Cardiac muscle cell (in vitro differentiated cells and primary cell): Measurements from ENCODE around the gene CD3E. TPM values are rescaled to one million over a fixed set of nuclear protein-coding genes. Genes with fewer than 3 reads are reported as not detected.

ENCODE experiments used
- DNase-seq, 2 donors: peaks; one replicate each; pipeline versions ENCODE4 v3.0.0 to v3.0.0-alpha.2; 2010 to 2017; ENCODE audit warnings: low read depth in 1 of 2, low spot score in 1 of 2
- H3K27ac ChIP-seq: fragments of 200-600 bp; sonication (generic); 2 replicates; pipeline ENCODE4 v1.5.1; 2016
- H3K27me3 ChIP-seq: fragments of 200-600 bp; sonication (generic); 2 replicates; pipeline ENCODE4 v1.6.0; 2016; ENCODE audit warnings: control low read depth
- H3K36me3 ChIP-seq: fragments of 200-600 bp; sonication (generic); 2 replicates; pipeline ENCODE4 v1.5.1; 2016; ENCODE audit warnings: control low read depth
- H3K4me1 ChIP-seq: fragments of 200-600 bp; sonication (generic); 2 replicates; pipeline ENCODE4 v1.8.1; 2017; ENCODE audit warnings: low read depth, mild to moderate bottlenecking, mixed run types
- H3K4me3 ChIP-seq: fragments of 200-600 bp; sonication (generic); 2 replicates; pipeline ENCODE4 v1.5.1; 2016; ENCODE audit warnings: mild to moderate bottlenecking
- H3K9me3 ChIP-seq: fragments of 200-600 bp; sonication (generic); 2 replicates; pipeline ENCODE4 v1.5.1; 2017; ENCODE audit warnings: low read depth, mild to moderate bottlenecking, control low read depth
- CTCF ChIP-seq: IDR thresholded peaks from 2 replicates; pipeline ENCODE4 v1.5.1; 2012; ENCODE audit warnings: low read depth, mild to moderate bottlenecking, low read length
- polyA plus RNA-seq: library from polyadenylated mRNA; unstranded; fragments of >200 nt; fragmentation: Nextera tagmentation; extraction: Ambion mirVana; gene quantifications from 2 replicates; pipeline ENCODE4 v1.2.1, GENCODE V29; 2016
- total RNA-seq: library from RNA; depleted of rRNA; stranded (reverse); fragments of >200 nt; gene quantifications from 2 replicates; pipeline ENCODE4 v1.2.3, GENCODE V29; 2016

CD3E gene
- total and polyA plus RNA-seq, 2 experiments from 2014 or later = not detected

- Histone ChIP-seq H3K27me3 (no peaks in the 10 kb centered on the region), H3K4me1 (no peaks in the 10 kb centered on the region), H3K9me3 (no peaks in the 10 kb centered on the region), H3K36me3 (no peaks in the 10 kb centered on the region), H3K4me3 (no peak overlapping the region), H3K27ac (no peak overlapping the region)
- DNase-seq = no peak
- no peak for TF ChIP-seq CTCF
These were observed 13.6 kb downstream of the CD3E start for GRCh38 chr11:118318124-118318523.

- no peak for DNase-seq
- Histone ChIP-seq H3K9me3 (no peaks in the 10 kb centered on the region), H3K27ac (no peak overlapping the region), H3K4me3 (no peak overlapping the region), H3K36me3 (no peaks in the 10 kb centered on the region), H3K4me1 (no peaks in the 10 kb centered on the region), H3K27me3 (no peaks in the 10 kb centered on the region)
- no peak for TF ChIP-seq CTCF
These were observed 14.2 kb downstream of the CD3E start for GRCh38 chr11:118318581-118319336.

- DNase-seq = no peak
- H3K36me3 ChIP-seq = no peaks in the 10 kb centered on the region
These were observed 14.8 kb downstream of the CD3E start for GRCh38 chr11:118319337-118319707.

GRCh38 chr11:118320515-118320914 is 16.0 kb downstream of the CD3E start:
- Histone ChIP-seq H3K36me3 (no peaks in the 10 kb centered on the region), H3K4me1 (no peaks in the 10 kb centered on the region), H3K9me3 (no peaks in the 10 kb centered on the region), H3K27ac (no peak overlapping the region), H3K4me3 (no peak overlapping the region), H3K27me3 (no peaks in the 10 kb centered on the region)
- TF ChIP-seq CTCF = no peak
- DNase-seq = no peak

More at GRCh38 chr11:118319337-118319707, 14.8 kb downstream of the CD3E start:
- H3K27me3 ChIP-seq = no peaks in the 10 kb centered on the region
- no peaks in the 10 kb centered on the region for H3K4me1 ChIP-seq
- H3K9me3 ChIP-seq = no peaks in the 10 kb centered on the region
- H3K27ac ChIP-seq = no peak overlapping the region
- H3K4me3 ChIP-seq = no peak overlapping the region
- no peak for TF ChIP-seq CTCF

GRCh38 chr11:118321386-118322082 is 17.0 kb downstream of the CD3E start:
- H3K27me3 ChIP-seq = no peaks in the 10 kb centered on the region
- H3K36me3 ChIP-seq = no peaks in the 10 kb centered on the region
- DNase-seq = no peak
- no peak overlapping the region for H3K4me3 ChIP-seq
- TF ChIP-seq CTCF = no peak
- no peaks in the 10 kb centered on the region for H3K4me1 ChIP-seq
- H3K9me3 ChIP-seq = no peaks in the 10 kb centered on the region
- no peak overlapping the region for H3K27ac ChIP-seq
